B cell (primary cell): ENCODE data around the gene NR3C2.

ENCODE experiments used
- EZH2 ChIP-seq: IDR thresholded peaks from 2 replicates; pipeline ENCODE4 v1.6.1; 2012; ENCODE audit warnings: borderline replicate concordance, low read depth, mild to moderate bottlenecking, moderate library complexity, low read length; ENCODE audit not compliant: insufficient read depth, poor library complexity, severe bottlenecking
- TF ChIP-seq, protein P1 (sequence below): fragments of 200-600 bp; IDR thresholded peaks from one replicate; pipeline ENCODE4 v1.8.0; 2022; ENCODE audit warnings: antibody characterized with exemption, mild to moderate bottlenecking

DNA sequence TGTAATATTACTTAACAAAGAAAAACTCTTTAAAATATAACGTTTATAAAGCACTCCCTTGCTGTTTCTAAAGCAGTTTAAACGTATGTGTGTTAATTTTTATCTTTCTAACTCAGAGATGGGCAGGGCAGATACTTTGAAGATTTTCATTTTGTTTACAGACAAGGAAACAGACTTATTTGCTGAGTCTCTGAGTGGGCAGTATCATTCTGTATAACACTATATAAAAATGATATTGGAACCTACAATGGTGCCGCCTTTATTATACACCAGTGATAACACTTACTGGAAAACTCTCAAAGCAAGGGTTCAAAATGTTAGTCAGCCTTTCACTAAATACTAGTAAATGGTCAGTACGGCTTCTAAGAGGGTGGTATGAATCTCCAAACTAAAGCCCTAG, 193.4 kb downstream of the NR3C2 start:
- TF ChIP-seq, protein P1, sequence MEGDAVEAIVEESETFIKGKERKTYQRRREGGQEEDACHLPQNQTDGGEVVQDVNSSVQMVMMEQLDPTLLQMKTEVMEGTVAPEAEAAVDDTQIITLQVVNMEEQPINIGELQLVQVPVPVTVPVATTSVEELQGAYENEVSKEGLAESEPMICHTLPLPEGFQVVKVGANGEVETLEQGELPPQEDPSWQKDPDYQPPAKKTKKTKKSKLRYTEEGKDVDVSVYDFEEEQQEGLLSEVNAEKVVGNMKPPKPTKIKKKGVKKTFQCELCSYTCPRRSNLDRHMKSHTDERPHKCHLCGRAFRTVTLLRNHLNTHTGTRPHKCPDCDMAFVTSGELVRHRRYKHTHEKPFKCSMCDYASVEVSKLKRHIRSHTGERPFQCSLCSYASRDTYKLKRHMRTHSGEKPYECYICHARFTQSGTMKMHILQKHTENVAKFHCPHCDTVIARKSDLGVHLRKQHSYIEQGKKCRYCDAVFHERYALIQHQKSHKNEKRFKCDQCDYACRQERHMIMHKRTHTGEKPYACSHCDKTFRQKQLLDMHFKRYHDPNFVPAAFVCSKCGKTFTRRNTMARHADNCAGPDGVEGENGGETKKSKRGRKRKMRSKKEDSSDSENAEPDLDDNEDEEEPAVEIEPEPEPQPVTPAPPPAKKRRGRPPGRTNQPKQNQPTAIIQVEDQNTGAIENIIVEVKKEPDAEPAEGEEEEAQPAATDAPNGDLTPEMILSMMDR, result no peak
- TF ChIP-seq EZH2, result no peak
